Sigmoid colon (tissue), 7 donors: ENCODE measurements around the gene KCNH1. TPM values are rescaled to one million over a fixed set of nuclear protein-coding genes. Genes with fewer than 3 reads are reported as not detected.
A peak's percentile ranks its signal among the peaks of the same experiment; 100 is the strongest.
"Not testable (repeated sequence)": the region's sequence is repeated elsewhere in the genome, so short reads cannot be mapped to it uniquely, and the experiment has no call there.

Experiments used
- DNase-seq: peaks from one replicate; pipeline ENCODE4 v3.0.0-alpha.2; 2019
- H3K27ac ChIP-seq, 4 donors: fragments of 200-600 bp; sonication (generic); one replicate each; pipeline ENCODE4 v1.5.1; 2016 to 2019; ENCODE audit warnings: mild to moderate bottlenecking in 1 of 4
- H3K27me3 ChIP-seq, 3 donors: fragments of 200-600 bp; sonication (generic); one replicate each; pipeline ENCODE4 v1.5.1; 2019; ENCODE audit warnings: mild to moderate bottlenecking in 1 of 3
- H3K36me3 ChIP-seq, 4 donors: fragments of 200-600 bp; sonication (generic); one replicate each; pipeline ENCODE4 v1.5.1; 2016 to 2019
- H3K4me1 ChIP-seq, 4 donors: fragments of 200-600 bp; sonication (generic); one replicate each; pipeline ENCODE4 v1.5.1; 2017 to 2019
- H3K4me3 ChIP-seq, 4 donors: fragments of 200-600 bp; sonication (generic); one replicate each; pipeline ENCODE4 v1.5.1; 2017 to 2019; ENCODE audit warnings: mild to moderate bottlenecking in 2 of 4, moderate library complexity in 1 of 4
- H3K9me3 ChIP-seq, 4 donors: fragments of 200-600 bp in 3 of 4; sonication (generic) in 3 of 4; one replicate each; pipeline versions ENCODE4 v1.5.1 to v1.6.1; 2013 to 2019
- EP300 ChIP-seq, 4 donors: sonication (generic); formaldehyde crosslinking; IDR thresholded peaks; one replicate each; pipeline ENCODE4 v1.6.1; 2017; ENCODE audit warnings: antibody characterized with exemption in 4 of 4
- POLR2A ChIP-seq, 2 donors: fragments of 450-650 bp; IDR thresholded peaks; one replicate each; pipeline ENCODE4 v1.6.1; 2016; ENCODE audit warnings: antibody characterized with exemption in 2 of 2, mild to moderate bottlenecking in 2 of 2, moderate library complexity in 2 of 2
- POLR2AphosphoS5 ChIP-seq, 4 donors: sonication (generic); formaldehyde crosslinking; IDR thresholded peaks; one replicate each; pipeline ENCODE4 v1.6.1; 2017; ENCODE audit warnings: antibody characterized with exemption in 4 of 4
- WGBS, 2 donors: extraction: QIAGEN DNeasy Blood & Tissue Kit; methylation state at CpG; one replicate each; pipeline ENCODE4 v1.1.7; 2013; 5-methylcytosine and 5-hydroxymethylcytosine counted together
- intact Hi-C: fragments of 100-400 bp; cut with DNase I; formaldehyde crosslinking; loops from one replicate; pipeline ENCODE4 v1.15.1; 2023
- polyA plus RNA-seq, 3 donors: library from polyadenylated mRNA; stranded (reverse); fragments of 200-250 nt; gene quantifications; one replicate each; pipeline ENCODE4 v1.2.3, GENCODE V29; 2013
- total RNA-seq, 4 donors: library from RNA; depleted of rRNA; stranded (reverse); fragments of >200 nt; gene quantifications; one replicate each; pipeline ENCODE4 v1.1.0, GENCODE V29; 2016
- TF ChIP-seq, protein P1 (sequence below), 4 experiments: fragments of 450-650 bp in 3 of 4; fragments of 200-600 bp in 1 of 4; IDR thresholded peaks; one replicate each; pipeline ENCODE4 v1.5.1; 2016 to 2019; ENCODE audit warnings: antibody characterized with exemption in 4 of 4, mild to moderate bottlenecking in 3 of 4, moderate library complexity in 2 of 4
- donor health status: healthy with polysubstance abuse.
- donor health status: Bipolar disorder and iron deficiency.
- donor health status: healthy.

KCNH1 gene
- total and polyA plus RNA-seq, 7 donors = 0.23 to 3.1 (median 0.55) TPM; not detected in 2

DNA sequence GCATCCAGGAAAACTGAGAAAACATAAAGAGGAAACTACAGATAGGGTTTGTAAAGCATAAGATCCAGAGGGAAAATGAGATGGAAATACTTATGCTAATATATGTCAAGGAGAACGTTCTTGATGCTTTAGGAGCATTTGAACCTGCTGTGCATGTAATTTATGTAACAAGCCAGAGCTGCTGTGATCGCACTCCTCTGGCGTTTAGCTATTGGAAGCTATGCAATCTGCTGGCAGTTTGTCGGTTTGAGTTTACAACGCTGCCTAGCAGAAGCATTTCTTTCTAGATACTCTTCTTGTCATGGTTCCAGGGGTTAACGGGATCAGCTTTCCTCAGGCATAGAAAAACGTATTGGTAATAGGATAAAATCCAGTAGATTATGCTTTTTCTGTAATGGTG, 182.7 kb downstream of the KCNH1 start:
- no peaks in the 10 kb centered on the region for H3K9me3 ChIP-seq
- no peak overlapping the region for H3K4me3 ChIP-seq
- H3K36me3 ChIP-seq = no peaks in the 10 kb centered on the region
- no peaks in the 10 kb centered on the region for H3K4me1 ChIP-seq
- no peak overlapping the region for H3K27ac ChIP-seq
- WGBS, 2 donors = 62 to 63% methylated on average over 7 of the region's 7 CpGs
- TF ChIP-seq, protein P1, sequence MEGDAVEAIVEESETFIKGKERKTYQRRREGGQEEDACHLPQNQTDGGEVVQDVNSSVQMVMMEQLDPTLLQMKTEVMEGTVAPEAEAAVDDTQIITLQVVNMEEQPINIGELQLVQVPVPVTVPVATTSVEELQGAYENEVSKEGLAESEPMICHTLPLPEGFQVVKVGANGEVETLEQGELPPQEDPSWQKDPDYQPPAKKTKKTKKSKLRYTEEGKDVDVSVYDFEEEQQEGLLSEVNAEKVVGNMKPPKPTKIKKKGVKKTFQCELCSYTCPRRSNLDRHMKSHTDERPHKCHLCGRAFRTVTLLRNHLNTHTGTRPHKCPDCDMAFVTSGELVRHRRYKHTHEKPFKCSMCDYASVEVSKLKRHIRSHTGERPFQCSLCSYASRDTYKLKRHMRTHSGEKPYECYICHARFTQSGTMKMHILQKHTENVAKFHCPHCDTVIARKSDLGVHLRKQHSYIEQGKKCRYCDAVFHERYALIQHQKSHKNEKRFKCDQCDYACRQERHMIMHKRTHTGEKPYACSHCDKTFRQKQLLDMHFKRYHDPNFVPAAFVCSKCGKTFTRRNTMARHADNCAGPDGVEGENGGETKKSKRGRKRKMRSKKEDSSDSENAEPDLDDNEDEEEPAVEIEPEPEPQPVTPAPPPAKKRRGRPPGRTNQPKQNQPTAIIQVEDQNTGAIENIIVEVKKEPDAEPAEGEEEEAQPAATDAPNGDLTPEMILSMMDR (IDR thresholded peaks at IDR 0.05) = no peak
- TF ChIP-seq POLR2A (IDR thresholded peaks at IDR 0.05) (no peak), EP300 (IDR thresholded peaks at IDR 0.05) (no peak), POLR2AphosphoS5 (IDR thresholded peaks at IDR 0.05) (no peak)
- no peak for DNase-seq
- intact Hi-C loops = no loop called here
- H3K27me3 ChIP-seq = no peaks in the 10 kb centered on the region

GRCh38 chr1:210949940-210950546, 183.9 kb downstream of the KCNH1 start:
- H3K36me3 ChIP-seq, H3K4me1 ChIP-seq, intact Hi-C loops, H3K27ac ChIP-seq, H3K9me3 ChIP-seq, H3K27me3 ChIP-seq, DNase-seq, H3K4me3 ChIP-seq: not testable (repeated sequence)
- 100% methylated on average over 1 of the region's 2 CpGs for WGBS, 2 donors
- TF ChIP-seq, protein P1 (IDR thresholded peaks at IDR 0.05) = peak in 1 of 4 experiments; percentile 12

DNA sequence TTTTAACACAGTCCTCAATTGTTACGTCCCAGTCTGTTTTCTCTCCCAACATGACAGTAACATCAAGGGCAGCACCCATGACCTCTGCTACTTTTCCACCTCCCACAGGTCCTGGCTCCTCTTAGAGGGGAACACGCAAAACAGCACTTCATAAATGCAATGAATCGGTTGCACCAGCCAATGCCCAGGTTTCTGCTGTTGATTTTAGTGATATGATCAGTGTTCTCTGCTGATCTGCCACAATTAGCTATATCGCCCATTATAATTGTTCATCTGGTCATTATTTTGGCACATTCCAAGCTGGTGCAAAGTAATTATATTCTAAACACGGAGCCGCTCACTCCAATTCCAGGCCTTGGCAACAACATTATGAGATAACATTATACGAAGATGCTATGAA, 184.5 kb downstream of the KCNH1 start:
- no peaks in the 10 kb centered on the region for H3K4me1 ChIP-seq
- intact Hi-C loops = no loop called here
- WGBS, 2 donors = 69 to 79% methylated on average over 7 of the region's 7 CpGs
- TF ChIP-seq EP300 (IDR thresholded peaks at IDR 0.05) (no peak), POLR2A (IDR thresholded peaks at IDR 0.05) (no peak), POLR2AphosphoS5 (IDR thresholded peaks at IDR 0.05) (no peak)
- TF ChIP-seq, protein P1 (IDR thresholded peaks at IDR 0.05) = no peak
- no peaks in the 10 kb centered on the region for H3K36me3 ChIP-seq
- no peaks in the 10 kb centered on the region for H3K27me3 ChIP-seq
- no peaks in the 10 kb centered on the region for H3K9me3 ChIP-seq
- H3K27ac ChIP-seq = no peak overlapping the region
- DNase-seq = no peak
- H3K4me3 ChIP-seq = no peak overlapping the region

GRCh38 chr1:210949039-210949438, 184.9 kb downstream of the KCNH1 start:
- Histone ChIP-seq H3K9me3 (no peaks in the 10 kb centered on the region), H3K4me1 (no peaks in the 10 kb centered on the region), H3K27me3 (no peaks in the 10 kb centered on the region), H3K27ac (no peak overlapping the region), H3K36me3 (no peaks in the 10 kb centered on the region), H3K4me3 (no peak overlapping the region)
- WGBS, 2 donors = 51 to 75% methylated on average over 2 of the region's 2 CpGs
- DNase-seq = no peak
- TF ChIP-seq, protein P1 (IDR thresholded peaks at IDR 0.05) = no peak
- TF ChIP-seq POLR2A (IDR thresholded peaks at IDR 0.05) (no peak), EP300 (IDR thresholded peaks at IDR 0.05) (no peak), POLR2AphosphoS5 (IDR thresholded peaks at IDR 0.05) (no peak)
- intact Hi-C loops = no loop called here

DNA sequence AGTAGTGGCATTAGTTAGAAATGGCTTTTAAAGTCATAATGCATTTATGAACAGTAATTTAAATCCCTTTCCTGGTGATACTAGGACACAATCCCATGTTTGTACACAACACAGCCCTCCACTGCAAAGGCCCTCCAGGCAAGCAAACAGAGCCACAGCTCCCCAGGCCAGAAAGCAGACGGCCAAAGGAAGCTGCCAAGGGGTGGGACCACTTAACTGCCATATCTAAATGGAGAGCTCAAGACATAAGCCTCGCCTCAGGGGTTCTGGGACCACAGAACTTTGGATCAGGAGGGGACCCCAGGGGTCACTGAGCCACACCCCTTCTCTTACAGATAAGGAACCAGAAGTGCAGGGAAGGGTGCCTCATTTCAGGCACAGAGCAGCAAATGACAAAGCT, 189.7 kb downstream of the KCNH1 start:
- 14 to 28% methylated on average over 2 of the region's 2 CpGs for WGBS, 2 donors

More for the DNA sequence above, 189.7 kb downstream of the KCNH1 start:
- Histone ChIP-seq H3K27ac (no peak overlapping the region), H3K9me3 (no peaks in the 10 kb centered on the region), H3K27me3 (no peaks in the 10 kb centered on the region), H3K4me3 (no peak overlapping the region), H3K36me3 (no peaks in the 10 kb centered on the region), H3K4me1 (no peaks in the 10 kb centered on the region)
- DNase-seq = no peak
- TF ChIP-seq, protein P1 (IDR thresholded peaks at IDR 0.05) = no peak
- TF ChIP-seq POLR2A (IDR thresholded peaks at IDR 0.05) (no peak), POLR2AphosphoS5 (IDR thresholded peaks at IDR 0.05) (no peak), EP300 (IDR thresholded peaks at IDR 0.05) (no peak)
- intact Hi-C loops = no loop called here
